SK-N-SH treated with all-trans-retinoic acid at 6 μM for 48 hours (cell line): Measurements from ENCODE around the gene VSNL1.
A peak's percentile ranks its signal among the peaks of the same experiment; 100 is the strongest.

Source experiments
- ATAC-seq: fragments of 200-7000 bp; cut with Tn5 transposase; 3 replicates; pipeline ENCODE4 v1.9.1; 2020; ENCODE audit warnings: mild to moderate bottlenecking, moderate library complexity
- ARNTL ChIP-seq: fragments of 450-650 bp; formaldehyde crosslinking; IDR thresholded peaks from 2 replicates; pipeline ENCODE4 v1.5.0; 2020; ENCODE audit warnings: low read depth, mild to moderate bottlenecking, moderate library complexity, borderline replicate concordance
- BACH2 ChIP-seq: fragments of 250-450 bp; sonication (Bioruptor Pico); IDR thresholded peaks from 2 replicates; pipeline ENCODE4 v1.9.0; 2021; ENCODE audit warnings: mild to moderate bottlenecking, borderline replicate concordance
- CSDC2 ChIP-seq: fragments of 250-450 bp; sonication (Bioruptor Pico); IDR thresholded peaks from 2 replicates; pipeline ENCODE4 v1.5.0; 2020; ENCODE audit warnings: mild to moderate bottlenecking, moderate library complexity
- CSRNP3 ChIP-seq: fragments of 250-450 bp; sonication (Bioruptor Pico); IDR thresholded peaks from 2 replicates; pipeline ENCODE4 v1.5.1; 2021; ENCODE audit warnings: mild to moderate bottlenecking, moderate library complexity
- ESRRG ChIP-seq: fragments of 250-450 bp; sonication (Bioruptor Pico); IDR thresholded peaks from 2 replicates; pipeline ENCODE4 v1.6.1; 2021; ENCODE audit warnings: mild to moderate bottlenecking
- GLIS3 ChIP-seq: fragments of 250-450 bp; sonication (Bioruptor Pico); IDR thresholded peaks from 2 replicates; pipeline ENCODE4 v1.5.0; 2020; ENCODE audit warnings: mild to moderate bottlenecking, moderate library complexity
- ISL1 ChIP-seq: fragments of 250-450 bp; sonication (Bioruptor Pico); IDR thresholded peaks from 2 replicates; pipeline ENCODE4 v2.1.2; 2022; ENCODE audit warnings: mild to moderate bottlenecking, moderate library complexity
- OSR1 ChIP-seq: fragments of 250-450 bp; sonication (Bioruptor Pico); IDR thresholded peaks from 2 replicates; pipeline ENCODE4 v1.8.0; 2022; ENCODE audit warnings: moderate library complexity, mild to moderate bottlenecking, inconsistent platforms
- PATZ1 ChIP-seq: fragments of 250-450 bp; sonication (Bioruptor Pico); IDR thresholded peaks from 2 replicates; pipeline ENCODE4 v1.8.0; 2020; ENCODE audit warnings: mild to moderate bottlenecking, moderate library complexity, borderline replicate concordance
- POU6F1 ChIP-seq: fragments of 250-450 bp; sonication (Bioruptor Pico); IDR thresholded peaks from 2 replicates; pipeline ENCODE4 v1.8.0; 2021; ENCODE audit warnings: low read depth, mild to moderate bottlenecking, moderate library complexity, borderline replicate concordance
- PPARA ChIP-seq: fragments of 250-450 bp; sonication (Bioruptor Pico); IDR thresholded peaks from 2 replicates; pipeline ENCODE4 v1.5.0; 2020; ENCODE audit warnings: mild to moderate bottlenecking, borderline replicate concordance
- RARB ChIP-seq: fragments of 250-450 bp; sonication (Bioruptor Pico); IDR thresholded peaks from 2 replicates; pipeline ENCODE4 v1.8.0; 2021; ENCODE audit warnings: mild to moderate bottlenecking, moderate library complexity
- SNAI2 ChIP-seq: fragments of 250-450 bp; sonication (Bioruptor Pico); IDR thresholded peaks from 2 replicates; pipeline ENCODE4 v1.5.0; 2020; ENCODE audit warnings: mild to moderate bottlenecking, moderate library complexity
- TCF4 ChIP-seq: fragments of 250-450 bp; sonication (Bioruptor Pico); IDR thresholded peaks from 2 replicates; pipeline ENCODE4 v1.8.0; 2021; ENCODE audit warnings: mild to moderate bottlenecking, moderate library complexity, borderline replicate concordance
- TOX ChIP-seq: fragments of 250-450 bp; sonication (Bioruptor Pico); IDR thresholded peaks from 2 replicates; pipeline ENCODE4 v1.8.0; 2021; ENCODE audit warnings: mild to moderate bottlenecking, moderate library complexity, borderline replicate concordance
- ZC3H10 ChIP-seq: fragments of 250-450 bp; sonication (Bioruptor Pico); IDR thresholded peaks from 2 replicates; pipeline ENCODE4 v1.5.1; 2021; ENCODE audit warnings: mild to moderate bottlenecking, moderate library complexity
- ZFP3 ChIP-seq: fragments of 250-450 bp; sonication (Bioruptor Pico); IDR thresholded peaks from 2 replicates; pipeline ENCODE4 v1.5.0; 2020; ENCODE audit warnings: mild to moderate bottlenecking, moderate library complexity
- ZFP30 ChIP-seq: fragments of 450-650 bp; formaldehyde crosslinking; IDR thresholded peaks from 2 replicates; pipeline ENCODE4 v1.5.0; 2022; ENCODE audit warnings: mild to moderate bottlenecking, moderate library complexity
- ZNF565 ChIP-seq: fragments of 450-650 bp; formaldehyde crosslinking; conservative IDR thresholded peaks from 2 replicates; pipeline ENCODE4 v1.5.0; 2020; ENCODE audit warnings: low read depth, mild to moderate bottlenecking, moderate library complexity
- ZNF70 ChIP-seq: fragments of 450-650 bp; formaldehyde crosslinking; IDR thresholded peaks from 2 replicates; pipeline ENCODE4 v1.5.0; 2020; ENCODE audit warnings: mild to moderate bottlenecking, moderate library complexity
- ZNF8 ChIP-seq: fragments of 450-650 bp; formaldehyde crosslinking; IDR thresholded peaks from 2 replicates; pipeline ENCODE4 v1.5.0; 2020; ENCODE audit warnings: mild to moderate bottlenecking, moderate library complexity
- TF ChIP-seq, protein P1 (sequence below): fragments of 250-450 bp; sonication (Bioruptor Pico); IDR thresholded peaks from 2 replicates; pipeline ENCODE4 v1.5.1; 2020; ENCODE audit warnings: low read depth, mild to moderate bottlenecking, moderate library complexity
- TF ChIP-seq, protein P2 (sequence below): fragments of 250-450 bp; sonication (Bioruptor Pico); IDR thresholded peaks from 2 replicates; pipeline ENCODE4 v1.5.0; 2020; ENCODE audit warnings: mild to moderate bottlenecking, moderate library complexity

VSNL1 gene

DNA sequence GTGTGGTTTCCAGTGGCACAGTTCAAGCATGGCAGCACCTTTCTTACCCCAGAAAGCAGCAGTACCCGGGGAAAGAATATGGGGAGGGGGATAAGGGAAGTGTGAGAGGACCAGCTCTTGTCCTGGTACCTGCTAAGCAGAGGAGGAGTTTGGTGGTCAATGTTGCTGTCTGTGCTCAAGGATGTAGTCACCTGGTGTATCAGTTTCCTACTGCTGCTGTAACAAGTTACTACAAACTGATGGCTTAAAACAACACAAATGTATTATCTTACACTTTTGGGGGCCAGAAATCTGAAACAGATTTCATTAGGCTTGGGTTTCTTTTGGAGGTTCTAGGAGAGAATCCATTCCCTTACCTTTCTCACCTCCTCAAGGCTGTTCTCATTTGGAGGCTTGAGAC, 77.5 kb downstream of the VSNL1 start:
- no peak for ATAC-seq
- no peak for TF ChIP-seq ZNF70 (CRISPR knock-in tag)
- TF ChIP-seq ZC3H10: no peak
- TF ChIP-seq BACH2 (CRISPR knock-in tag): no peak

DNA sequence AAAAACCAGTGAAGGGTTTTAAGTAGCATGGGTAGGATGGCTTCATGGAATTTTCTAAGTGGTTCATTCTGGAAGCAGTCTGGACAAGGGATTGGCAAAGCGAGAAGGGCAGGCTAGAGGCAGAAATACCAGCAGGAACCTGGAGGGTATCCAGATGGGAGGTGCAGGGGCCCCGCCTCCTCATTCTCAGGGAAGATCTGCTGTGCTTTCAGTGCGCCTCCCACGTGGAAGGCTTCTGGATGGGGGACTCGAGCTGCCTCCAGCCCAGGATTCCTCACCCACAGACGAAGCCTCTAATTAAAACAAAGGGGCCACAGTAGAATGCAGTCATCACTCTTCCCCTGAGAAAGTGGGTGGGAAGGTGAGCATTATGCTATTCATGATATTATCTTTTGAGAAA, 79.8 kb downstream of the VSNL1 start:
- TF ChIP-seq ZFP3 (CRISPR knock-in tag): no peak
- TF ChIP-seq TOX (CRISPR knock-in tag): no peak
- TF ChIP-seq SNAI2 (CRISPR knock-in tag): no peak
- no peak for TF ChIP-seq GLIS3 (CRISPR knock-in tag)
- peak; percentile 38 for ATAC-seq

DNA sequence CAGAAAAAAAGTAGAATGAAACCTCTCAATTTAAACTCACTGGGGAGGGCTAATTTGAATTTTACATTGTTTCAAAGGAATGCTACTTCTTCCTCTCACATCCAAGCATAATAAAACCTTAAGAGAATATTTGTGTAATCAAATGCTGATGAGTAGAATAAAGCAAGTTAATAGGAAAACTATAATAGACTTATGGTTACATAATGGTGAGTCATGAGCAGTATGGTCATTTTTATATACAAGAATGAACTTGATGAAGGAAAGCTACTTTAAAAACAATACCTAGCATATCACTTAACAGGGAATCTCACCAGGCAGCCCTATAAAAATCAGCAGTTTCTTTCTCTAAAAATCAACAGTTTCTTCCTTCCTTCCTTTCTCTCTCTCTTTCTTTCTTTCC, 80.3 kb downstream of the VSNL1 start:
- TF ChIP-seq ISL1 (CRISPR knock-in tag) (peak; percentile 45; the same call in 1 of the 2 replicates), ZFP30 (CRISPR knock-in tag) (no peak)
- ATAC-seq: peak; percentile 80

- peak; percentile 46 for ATAC-seq
- TF ChIP-seq ZFP3 (CRISPR knock-in tag) (no peak), OSR1 (CRISPR knock-in tag) (no peak), TOX (CRISPR knock-in tag) (no peak), ZNF8 (no peak), POU6F1 (no peak), SNAI2 (CRISPR knock-in tag) (no peak), ESRRG (no peak), ZFP30 (CRISPR knock-in tag) (no peak), ISL1 (CRISPR knock-in tag) (no peak), TCF4 (no peak), CSRNP3 (no peak), CSDC2 (CRISPR knock-in tag) (no peak), ZNF565 (CRISPR knock-in tag) (no peak), ARNTL (CRISPR knock-in tag) (no peak), GLIS3 (CRISPR knock-in tag) (no peak)
- TF ChIP-seq, protein P1, sequence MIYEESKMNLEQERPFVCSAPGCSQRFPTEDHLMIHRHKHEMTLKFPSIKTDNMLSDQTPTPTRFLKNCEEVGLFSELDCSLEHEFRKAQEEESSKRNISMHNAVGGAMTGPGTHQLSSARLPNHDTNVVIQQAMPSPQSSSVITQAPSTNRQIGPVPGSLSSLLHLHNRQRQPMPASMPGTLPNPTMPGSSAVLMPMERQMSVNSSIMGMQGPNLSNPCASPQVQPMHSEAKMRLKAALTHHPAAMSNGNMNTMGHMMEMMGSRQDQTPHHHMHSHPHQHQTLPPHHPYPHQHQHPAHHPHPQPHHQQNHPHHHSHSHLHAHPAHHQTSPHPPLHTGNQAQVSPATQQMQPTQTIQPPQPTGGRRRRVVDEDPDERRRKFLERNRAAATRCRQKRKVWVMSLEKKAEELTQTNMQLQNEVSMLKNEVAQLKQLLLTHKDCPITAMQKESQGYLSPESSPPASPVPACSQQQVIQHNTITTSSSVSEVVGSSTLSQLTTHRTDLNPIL (CRISPR knock-in tag): no peak
- TF ChIP-seq, protein P2, sequence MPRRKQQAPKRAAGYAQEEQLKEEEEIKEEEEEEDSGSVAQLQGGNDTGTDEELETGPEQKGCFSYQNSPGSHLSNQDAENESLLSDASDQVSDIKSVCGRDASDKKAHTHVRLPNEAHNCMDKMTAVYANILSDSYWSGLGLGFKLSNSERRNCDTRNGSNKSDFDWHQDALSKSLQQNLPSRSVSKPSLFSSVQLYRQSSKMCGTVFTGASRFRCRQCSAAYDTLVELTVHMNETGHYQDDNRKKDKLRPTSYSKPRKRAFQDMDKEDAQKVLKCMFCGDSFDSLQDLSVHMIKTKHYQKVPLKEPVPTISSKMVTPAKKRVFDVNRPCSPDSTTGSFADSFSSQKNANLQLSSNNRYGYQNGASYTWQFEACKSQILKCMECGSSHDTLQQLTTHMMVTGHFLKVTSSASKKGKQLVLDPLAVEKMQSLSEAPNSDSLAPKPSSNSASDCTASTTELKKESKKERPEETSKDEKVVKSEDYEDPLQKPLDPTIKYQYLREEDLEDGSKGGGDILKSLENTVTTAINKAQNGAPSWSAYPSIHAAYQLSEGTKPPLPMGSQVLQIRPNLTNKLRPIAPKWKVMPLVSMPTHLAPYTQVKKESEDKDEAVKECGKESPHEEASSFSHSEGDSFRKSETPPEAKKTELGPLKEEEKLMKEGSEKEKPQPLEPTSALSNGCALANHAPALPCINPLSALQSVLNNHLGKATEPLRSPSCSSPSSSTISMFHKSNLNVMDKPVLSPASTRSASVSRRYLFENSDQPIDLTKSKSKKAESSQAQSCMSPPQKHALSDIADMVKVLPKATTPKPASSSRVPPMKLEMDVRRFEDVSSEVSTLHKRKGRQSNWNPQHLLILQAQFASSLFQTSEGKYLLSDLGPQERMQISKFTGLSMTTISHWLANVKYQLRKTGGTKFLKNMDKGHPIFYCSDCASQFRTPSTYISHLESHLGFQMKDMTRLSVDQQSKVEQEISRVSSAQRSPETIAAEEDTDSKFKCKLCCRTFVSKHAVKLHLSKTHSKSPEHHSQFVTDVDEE (CRISPR knock-in tag): no peak
Observed at GRCh38 chr2:17621781-17622180, 81.3 kb downstream of the VSNL1 start.

GRCh38 chr2:17625446-17625845, 85.0 kb downstream of the VSNL1 start:
- no peak for ATAC-seq
- TF ChIP-seq PPARA: no peak
- TF ChIP-seq ZNF70 (CRISPR knock-in tag): no peak
- TF ChIP-seq GLIS3 (CRISPR knock-in tag): no peak
- TF ChIP-seq RARB: no peak
- no peak for TF ChIP-seq BACH2 (CRISPR knock-in tag)
- no peak for TF ChIP-seq TOX (CRISPR knock-in tag)
- TF ChIP-seq CSDC2 (CRISPR knock-in tag): no peak
- no peak for TF ChIP-seq CSRNP3
- TF ChIP-seq, protein P1 (CRISPR knock-in tag): no peak
- TF ChIP-seq ESRRG: no peak
- TF ChIP-seq SNAI2 (CRISPR knock-in tag): no peak
- TF ChIP-seq ZC3H10: no peak
- TF ChIP-seq ZNF565 (CRISPR knock-in tag): no peak
- TF ChIP-seq PATZ1 (CRISPR knock-in tag): no peak
